Left hindlimb (tissue), 1 donor: ENCODE measurements around the gene PCGF2.
A peak's percentile ranks its signal among the peaks of the same experiment; 100 is the strongest.

Experiments
- DNase-seq: peaks from one replicate; pipeline ENCODE4 v3.0.0-alpha.2; 2018

Gene PCGF2

GRCh38 chr17:38716368-38717005 lies 31.6 kb downstream of the PCGF2 start:
- DNase-seq, result no peak

- DNase-seq, result no peak
Observed at GRCh38 chr17:38715216-38715943, 32.8 kb downstream of the PCGF2 start.

GRCh38 chr17:38713456-38714075 lies 34.6 kb downstream of the PCGF2 start:
- no peak for DNase-seq

GRCh38 chr17:38712593-38712992 lies 35.5 kb downstream of the PCGF2 start:
- no peak for DNase-seq

GRCh38 chr17:38711792-38712571 lies 36.2 kb downstream of the PCGF2 start:
- DNase-seq, result no peak

- DNase-seq, result no peak
Observed at GRCh38 chr17:38710985-38711384, 37.2 kb downstream of the PCGF2 start.

- no peak for DNase-seq
Observed at GRCh38 chr17:38710604-38710962, 37.6 kb downstream of the PCGF2 start.

- DNase-seq, result peak; percentile 65
Observed at GRCh38 chr17:38709864-38710603, 38.1 kb downstream of the PCGF2 start.

GRCh38 chr17:38709104-38709820 lies 38.9 kb downstream of the PCGF2 start:
- no peak for DNase-seq

GRCh38 chr17:38707678-38708351 lies 40.3 kb downstream of the PCGF2 start:
- DNase-seq, result no peak

GRCh38 chr17:38706505-38707216 lies 41.5 kb downstream of the PCGF2 start:
- DNase-seq, result no peak

GRCh38 chr17:38705803-38706504 lies 42.2 kb downstream of the PCGF2 start:
- DNase-seq, result peak; percentile 70

GRCh38 chr17:38705523-38705802 lies 42.7 kb downstream of the PCGF2 start:
- DNase-seq, result peak; percentile 63

GRCh38 chr17:38704606-38705522 lies 43.3 kb downstream of the PCGF2 start, which contains the start of gene MLLT6:
Gene MLLT6 (plus strand): TSS chr17:38705273. CDS start chr17:38705633, 360 bp downstream.
- peak; percentile 88 for DNase-seq

GRCh38 chr17:38703742-38704605 lies 44.2 kb downstream of the PCGF2 start:
- peak; percentile 70 for DNase-seq

- no peak for DNase-seq
Observed at GRCh38 chr17:38702916-38703741, 45.0 kb downstream of the PCGF2 start.
